Body of pancreas (tissue), 4 donors: ENCODE measurements around the gene DPPA4.

Source experiments
- POLR2A ChIP-seq, 3 donors: fragments of 450-650 bp; IDR thresholded peaks; one replicate each; pipeline ENCODE4 v1.6.1; 2016; ENCODE audit warnings: antibody characterized with exemption in 3 of 3, mild to moderate bottlenecking in 2 of 3
- TF ChIP-seq, protein P1 (sequence below), 7 experiments: fragments of 450-650 bp in 4 of 7; fragments of 200-600 bp in 3 of 7; sonication (generic) in 3 of 7; IDR thresholded peaks; one replicate each; pipeline ENCODE4 v1.5.1; 2016 to 2019; ENCODE audit warnings: antibody characterized with exemption in 7 of 7

- TF ChIP-seq POLR2A (IDR thresholded peaks at IDR 0.05), result no peak
- TF ChIP-seq, protein P1, sequence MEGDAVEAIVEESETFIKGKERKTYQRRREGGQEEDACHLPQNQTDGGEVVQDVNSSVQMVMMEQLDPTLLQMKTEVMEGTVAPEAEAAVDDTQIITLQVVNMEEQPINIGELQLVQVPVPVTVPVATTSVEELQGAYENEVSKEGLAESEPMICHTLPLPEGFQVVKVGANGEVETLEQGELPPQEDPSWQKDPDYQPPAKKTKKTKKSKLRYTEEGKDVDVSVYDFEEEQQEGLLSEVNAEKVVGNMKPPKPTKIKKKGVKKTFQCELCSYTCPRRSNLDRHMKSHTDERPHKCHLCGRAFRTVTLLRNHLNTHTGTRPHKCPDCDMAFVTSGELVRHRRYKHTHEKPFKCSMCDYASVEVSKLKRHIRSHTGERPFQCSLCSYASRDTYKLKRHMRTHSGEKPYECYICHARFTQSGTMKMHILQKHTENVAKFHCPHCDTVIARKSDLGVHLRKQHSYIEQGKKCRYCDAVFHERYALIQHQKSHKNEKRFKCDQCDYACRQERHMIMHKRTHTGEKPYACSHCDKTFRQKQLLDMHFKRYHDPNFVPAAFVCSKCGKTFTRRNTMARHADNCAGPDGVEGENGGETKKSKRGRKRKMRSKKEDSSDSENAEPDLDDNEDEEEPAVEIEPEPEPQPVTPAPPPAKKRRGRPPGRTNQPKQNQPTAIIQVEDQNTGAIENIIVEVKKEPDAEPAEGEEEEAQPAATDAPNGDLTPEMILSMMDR (IDR thresholded peaks at IDR 0.05), result no peak
Observed at GRCh38 chr3:109353057-109353456, 15.7 kb upstream of the DPPA4 start.
